ENCODE data around the gene DNAL1.

The DNAL1 gene

GRCh38 chr14:73725116-73726024, 80.6 kb downstream of the DNAL1 start:
- DNase-seq: no peak

- DNase-seq: no peak
These were observed 81.5 kb downstream of the DNAL1 start for GRCh38 chr14:73726025-73726961.

- DNase-seq: no peak
These were observed 82.4 kb downstream of the DNAL1 start for GRCh38 chr14:73727166-73727565.

- peak; percentile 88 for DNase-seq
These were observed 84.0 kb downstream of the DNAL1 start for GRCh38 chr14:73728717-73729330.

- DNase-seq: no peak
These were observed 84.9 kb downstream of the DNAL1 start for GRCh38 chr14:73729556-73730265.

GRCh38 chr14:73731111-73731510, 86.3 kb downstream of the DNAL1 start:
- no peak for DNase-seq

- DNase-seq: no peak
These were observed 87.2 kb downstream of the DNAL1 start for GRCh38 chr14:73732006-73732405.

GRCh38 chr14:73736842-73737241, 92.1 kb downstream of the DNAL1 start:
- no peak for DNase-seq

GRCh38 chr14:73738518-73739173, 93.9 kb downstream of the DNAL1 start:
- DNase-seq: no peak

GRCh38 chr14:73739174-73739898, 94.5 kb downstream of the DNAL1 start:
- DNase-seq: no peak

GRCh38 chr14:73739899-73740617, 95.3 kb downstream of the DNAL1 start:
- DNase-seq: no peak

GRCh38 chr14:73740618-73741326, 96.0 kb downstream of the DNAL1 start:
- DNase-seq: no peak

GRCh38 chr14:73741386-73741875, 96.6 kb downstream of the DNAL1 start:
- peak; percentile 73 for DNase-seq

- DNase-seq: peak; percentile 46
These were observed 97.2 kb downstream of the DNAL1 start for GRCh38 chr14:73741876-73742519.

- DNase-seq: no peak
These were observed 97.9 kb downstream of the DNAL1 start for GRCh38 chr14:73742520-73743238.

GRCh38 chr14:73743431-73743931, 98.7 kb downstream of the DNAL1 start:
- DNase-seq: peak; percentile 64

GRCh38 chr14:73744175-73744867, 99.5 kb downstream of the DNAL1 start:
- no peak for DNase-seq
